ENCODE data around the gene PNMA6E.

Gene PNMA6E

DNA sequence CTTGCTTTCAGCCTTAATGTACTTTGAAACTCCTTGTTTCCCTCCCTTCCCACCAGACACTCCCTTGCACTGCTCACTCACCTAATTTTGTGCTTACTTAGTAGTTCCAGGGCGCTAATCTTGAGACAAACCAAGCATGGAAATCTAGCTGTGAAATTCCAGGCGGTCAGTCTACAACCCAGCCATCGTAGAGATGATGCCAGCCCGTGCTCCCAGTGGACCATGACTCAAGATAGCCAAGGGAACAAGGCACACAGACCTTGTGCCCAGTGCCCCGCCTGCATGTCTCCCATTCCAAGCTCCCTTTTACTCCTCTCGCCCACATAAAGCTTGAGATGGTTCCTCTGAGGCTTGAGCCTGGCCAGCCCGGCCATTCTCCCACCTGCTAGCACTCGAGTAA is 33.7 kb upstream of the PNMA6E start:
- TF ChIP-seq, protein P1, sequence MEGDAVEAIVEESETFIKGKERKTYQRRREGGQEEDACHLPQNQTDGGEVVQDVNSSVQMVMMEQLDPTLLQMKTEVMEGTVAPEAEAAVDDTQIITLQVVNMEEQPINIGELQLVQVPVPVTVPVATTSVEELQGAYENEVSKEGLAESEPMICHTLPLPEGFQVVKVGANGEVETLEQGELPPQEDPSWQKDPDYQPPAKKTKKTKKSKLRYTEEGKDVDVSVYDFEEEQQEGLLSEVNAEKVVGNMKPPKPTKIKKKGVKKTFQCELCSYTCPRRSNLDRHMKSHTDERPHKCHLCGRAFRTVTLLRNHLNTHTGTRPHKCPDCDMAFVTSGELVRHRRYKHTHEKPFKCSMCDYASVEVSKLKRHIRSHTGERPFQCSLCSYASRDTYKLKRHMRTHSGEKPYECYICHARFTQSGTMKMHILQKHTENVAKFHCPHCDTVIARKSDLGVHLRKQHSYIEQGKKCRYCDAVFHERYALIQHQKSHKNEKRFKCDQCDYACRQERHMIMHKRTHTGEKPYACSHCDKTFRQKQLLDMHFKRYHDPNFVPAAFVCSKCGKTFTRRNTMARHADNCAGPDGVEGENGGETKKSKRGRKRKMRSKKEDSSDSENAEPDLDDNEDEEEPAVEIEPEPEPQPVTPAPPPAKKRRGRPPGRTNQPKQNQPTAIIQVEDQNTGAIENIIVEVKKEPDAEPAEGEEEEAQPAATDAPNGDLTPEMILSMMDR (IDR thresholded peaks at IDR 0.05; ENCODE audit: low read length, missing control alignments), result no peak
- no peak overlapping the region for H3K4me3 ChIP-seq (replicated peaks; ENCODE audit: low read depth, low read length)
- DNase-seq (ENCODE audit: low read depth), result no peak

GRCh38 chrX:153433781-153434285 is 32.7 kb upstream of the PNMA6E start:
- DNase-seq (ENCODE audit: low read depth), result no peak
- TF ChIP-seq, protein P1 (IDR thresholded peaks at IDR 0.05; ENCODE audit: low read length, missing control alignments), result no peak

GRCh38 chrX:153433161-153433680 is 32.1 kb upstream of the PNMA6E start:
- no peak for DNase-seq (ENCODE audit: low read depth)
- TF ChIP-seq, protein P1 (IDR thresholded peaks at IDR 0.05; ENCODE audit: low read length, missing control alignments), result no peak
- no peak overlapping the region for H3K4me3 ChIP-seq (replicated peaks; ENCODE audit: low read depth, low read length)

More at GRCh38 chrX:153433781-153434285, 32.7 kb upstream of the PNMA6E start:
- no peak overlapping the region for H3K4me3 ChIP-seq (replicated peaks; ENCODE audit: low read depth, low read length)

DNA sequence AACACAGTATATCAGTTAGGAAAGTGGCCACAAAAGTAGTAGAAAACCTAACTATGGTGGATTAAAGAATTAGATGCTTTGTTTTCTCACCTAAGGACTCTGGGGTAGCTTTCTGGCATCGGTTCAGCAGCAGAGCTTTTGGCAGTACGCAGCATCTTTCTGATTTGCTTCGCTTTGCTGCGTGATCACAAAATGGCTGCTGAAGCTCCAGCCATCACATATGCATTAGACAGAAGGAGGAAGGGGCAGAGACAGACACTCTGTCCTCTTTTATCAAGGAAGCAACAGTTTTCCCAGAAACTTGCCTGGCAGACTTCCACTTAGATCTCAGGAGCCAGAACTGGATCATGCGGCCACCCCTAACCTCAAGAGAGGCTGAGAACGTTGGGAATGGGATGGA is 29.6 kb upstream of the PNMA6E start:
- no peak for DNase-seq (ENCODE audit: low read depth)
- no peak overlapping the region for H3K4me3 ChIP-seq (replicated peaks; ENCODE audit: low read depth, low read length)
- TF ChIP-seq, protein P1 (IDR thresholded peaks at IDR 0.05; ENCODE audit: low read length, missing control alignments), result no peak

GRCh38 chrX:153426204-153426603 is 25.1 kb upstream of the PNMA6E start:
- TF ChIP-seq, protein P1 (IDR thresholded peaks at IDR 0.05; ENCODE audit: low read length, missing control alignments), result no peak
- DNase-seq (ENCODE audit: low read depth), result no peak
- no peak overlapping the region for H3K4me3 ChIP-seq (replicated peaks; ENCODE audit: low read depth, low read length)

DNA sequence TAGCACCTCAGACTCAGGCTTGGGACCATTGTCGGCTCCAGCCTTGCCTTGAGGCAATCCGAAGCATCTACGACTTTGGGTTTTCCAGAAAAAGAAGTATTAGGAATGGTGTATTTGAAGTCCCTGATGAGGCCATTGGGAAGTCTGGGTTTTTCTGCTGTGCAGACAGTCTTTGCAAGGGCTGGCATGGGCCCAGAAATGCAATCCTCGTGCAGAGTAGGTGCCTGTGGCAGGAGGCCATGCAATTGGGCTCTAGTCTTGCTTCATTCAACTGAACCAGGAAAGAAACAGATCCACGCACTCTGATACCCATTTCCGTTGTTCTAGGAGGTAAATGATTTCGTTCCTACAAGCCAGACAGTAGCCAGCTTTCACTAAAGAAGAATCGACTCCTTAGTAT is 22.5 kb upstream of the PNMA6E start:
- H3K4me3 ChIP-seq (replicated peaks; ENCODE audit: low read depth, low read length), result no peak overlapping the region
- TF ChIP-seq, protein P1 (IDR thresholded peaks at IDR 0.05; ENCODE audit: low read length, missing control alignments), result no peak
- no peak for DNase-seq (ENCODE audit: low read depth)

- TF ChIP-seq, protein P1 (IDR thresholded peaks at IDR 0.05; ENCODE audit: low read length, missing control alignments), result no peak
- H3K4me3 ChIP-seq (replicated peaks; ENCODE audit: low read depth, low read length), result no peak overlapping the region
These were observed 20.7 kb upstream of the PNMA6E start for GRCh38 chrX:153421856-153422255.

More at GRCh38 chrX:153421856-153422255, 20.7 kb upstream of the PNMA6E start:
- DNase-seq (ENCODE audit: low read depth), result no peak
